Ovary (tissue), 3 donors: ENCODE measurements around the gene BAIAP2L2.

Experiments
- CTCF ChIP-seq, 3 donors: fragments of 450-650 bp in 2 of 3; fragments of 200-600 bp in 1 of 3; IDR thresholded peaks; one replicate each; pipeline versions ENCODE4 v1.5.1 to v1.8.0; 2016 to 2022; ENCODE audit warnings: antibody characterized with exemption in 3 of 3, mild to moderate bottlenecking in 1 of 3
- EP300 ChIP-seq: sonication (generic); formaldehyde crosslinking; IDR thresholded peaks from one replicate; pipeline ENCODE4 v1.6.1; 2017; ENCODE audit warnings: antibody characterized with exemption
- POLR2A ChIP-seq: fragments of 450-650 bp; IDR thresholded peaks from one replicate; pipeline ENCODE4 v1.6.1; 2017; ENCODE audit warnings: antibody characterized with exemption, mild to moderate bottlenecking, moderate library complexity
- donor health status: DM: no; HTN: no; CAD: no.

GRCh38 chr22:38065539-38065938, 44.9 kb downstream of the BAIAP2L2 start:
- TF ChIP-seq CTCF (IDR thresholded peaks at IDR 0.05) (no peak), EP300 (no peak), POLR2A (no peak)
